Ovary (tissue), 9 donors: ENCODE measurements around the gene MYO9B. TPM values are rescaled to one million over a fixed set of nuclear protein-coding genes. Genes with fewer than 3 reads are reported as not detected.

ENCODE experiments used
- DNase-seq, 5 donors: peaks; one replicate each; pipeline ENCODE4 v3.0.0-alpha.2; 2019 to 2020
- H3K27ac ChIP-seq, 2 donors: fragments of 200-600 bp; one replicate each; pipeline versions ENCODE4 v1.5.1 to v1.8.0; 2019 to 2022
- H3K27me3 ChIP-seq: fragments of 200-600 bp; one replicate; pipeline ENCODE4 v1.8.0; 2022
- H3K36me3 ChIP-seq: fragments of 200-600 bp; sonication (generic); one replicate; pipeline ENCODE4 v1.5.1; 2019
- H3K4me1 ChIP-seq: one replicate; pipeline ENCODE4 v1.8.1; 2013; ENCODE audit warnings: mild to moderate bottlenecking, moderate library complexity; ENCODE audit not compliant: insufficient read depth
- H3K4me3 ChIP-seq: fragments of 200-600 bp; sonication (generic); one replicate; pipeline ENCODE4 v1.5.1; 2017
- H3K9me3 ChIP-seq, 2 donors: fragments of 200-600 bp in 1 of 2; sonication (generic) in 1 of 2; one replicate each; pipeline versions ENCODE4 v1.5.1 to v1.8.1; 2013 to 2019; ENCODE audit warnings: mild to moderate bottlenecking in 1 of 2, moderate library complexity in 1 of 2
- CTCF ChIP-seq, 3 donors: fragments of 450-650 bp in 2 of 3; fragments of 200-600 bp in 1 of 3; IDR thresholded peaks; one replicate each; pipeline versions ENCODE4 v1.5.1 to v1.8.0; 2016 to 2022; ENCODE audit warnings: antibody characterized with exemption in 3 of 3, mild to moderate bottlenecking in 1 of 3
- EP300 ChIP-seq: sonication (generic); formaldehyde crosslinking; IDR thresholded peaks from one replicate; pipeline ENCODE4 v1.6.1; 2017; ENCODE audit warnings: antibody characterized with exemption
- POLR2A ChIP-seq: fragments of 450-650 bp; IDR thresholded peaks from one replicate; pipeline ENCODE4 v1.6.1; 2017; ENCODE audit warnings: antibody characterized with exemption, mild to moderate bottlenecking, moderate library complexity
- WGBS, 3 donors: extraction: QIAGEN DNeasy Blood & Tissue Kit in 1 of 3; methylation state at CpG; one replicate each; pipeline versions ENCODE4 v1.1.5 to v1.1.7; 2013 to 2017; 5-methylcytosine and 5-hydroxymethylcytosine counted together
- intact Hi-C, 4 donors: fragments of 100-400 bp; cut with DNase I; formaldehyde crosslinking; loops; one replicate each; pipeline versions ENCODE4 v1.11.0 to v1.15.1; 2022 to 2023
- polyA plus RNA-seq, 2 donors: library from polyadenylated mRNA; stranded (reverse); fragments of 200-250 nt in 1 of 2; fragments of 350-450 nt in 1 of 2; fragmentation: Illumina TruSeq in 1 of 2; extraction: RNeasy Lipid Tissue Mini Kit (QIAGEN cat#74804) in 1 of 2; gene quantifications; one replicate each; pipeline ENCODE4 v1.2.3, GENCODE V29; 2013 to 2014
- total RNA-seq, 7 donors: library from RNA; depleted of rRNA in 2 of 7; stranded (reverse); fragments of >200 nt in 2 of 7; fragmentation: NEBNext Ultra II Directional in 3 of 7; extraction: Animal tissue kit (Norgen Biotek cat#: 25700) in 3 of 7; gene quantifications; one replicate each; pipeline versions ENCODE4 v1.1.0 to v1.2.4, GENCODE V29; 2016 to 2023
- donor health status: DM: no; HTN: no; CAD: no; lungs with moderate emphysema.
- donor health status: DM: no; HTN: no; CAD: no.
- donor health status: Bipolar disorder and iron deficiency.
- donor health status: DM: yes; HTN: yes; CAD: no.
- donor health status: DM: no; HTN: no; CAD: no.
- donor health status: DM: yes; HTN: yes; CAD: no.

The MYO9B gene
- total and polyA plus RNA-seq, 9 donors, result 17.9 to 56.3 (median 34.1) TPM

GRCh38 chr19:17125728-17126677 lies 50.4 kb downstream of the MYO9B start:
- Histone ChIP-seq H3K27me3 (no peaks in the 10 kb centered on the region), H3K4me1 (no peaks in the 10 kb centered on the region), H3K27ac (no peak overlapping the region), H3K4me3 (no peak overlapping the region), H3K36me3 (no peaks in the 10 kb centered on the region), H3K9me3 (no peaks in the 10 kb centered on the region)
- WGBS, 3 donors, result 73 to 82% (median 79%) methylated on average over 23 of the region's 23 CpGs
- TF ChIP-seq EP300 (no peak), POLR2A (no peak), CTCF (IDR thresholded peaks at IDR 0.05) (no peak)
- intact Hi-C loops, result no loop called here
- DNase-seq, result no peak

- no peaks in the 10 kb centered on the region for H3K4me1 ChIP-seq
- DNase-seq, result no peak
- H3K27ac ChIP-seq, result no peak overlapping the region
- intact Hi-C loops, result no loop called here
- no peak for TF ChIP-seq POLR2A
- TF ChIP-seq EP300, result no peak
- no peak for TF ChIP-seq CTCF (IDR thresholded peaks at IDR 0.05)
- no peak overlapping the region for H3K4me3 ChIP-seq
- H3K36me3 ChIP-seq, result no peaks in the 10 kb centered on the region
- no peaks in the 10 kb centered on the region for H3K27me3 ChIP-seq
- 96 to 99% (median 96%) methylated on average over 6 of the region's 6 CpGs for WGBS, 3 donors
- no peaks in the 10 kb centered on the region for H3K9me3 ChIP-seq
These were observed 52.1 kb downstream of the MYO9B start for GRCh38 chr19:17127671-17128070.

GRCh38 chr19:17128403-17128802 lies 52.8 kb downstream of the MYO9B start:
- no peak for DNase-seq
- Histone ChIP-seq H3K27me3 (no peaks in the 10 kb centered on the region), H3K9me3 (no peaks in the 10 kb centered on the region), H3K36me3 (no peaks in the 10 kb centered on the region), H3K4me1 (no peaks in the 10 kb centered on the region), H3K4me3 (no peak overlapping the region), H3K27ac (no peak overlapping the region)
- TF ChIP-seq EP300 (no peak), CTCF (IDR thresholded peaks at IDR 0.05) (no peak), POLR2A (no peak)
- intact Hi-C loops, result no loop called here
- 95 to 97% (median 97%) methylated on average over 12 of the region's 12 CpGs for WGBS, 3 donors

- H3K4me1 ChIP-seq, result no peaks in the 10 kb centered on the region
- WGBS, 3 donors, result 85 to 87% (median 86%) methylated on average over 9 of the region's 9 CpGs
- no peaks in the 10 kb centered on the region for H3K36me3 ChIP-seq
- DNase-seq, result no peak
- H3K27ac ChIP-seq, result no peak overlapping the region
- intact Hi-C loops, result no loop called here
- no peak overlapping the region for H3K4me3 ChIP-seq
- H3K9me3 ChIP-seq, result no peaks in the 10 kb centered on the region
- TF ChIP-seq CTCF (IDR thresholded peaks at IDR 0.05) (no peak), POLR2A (no peak), EP300 (no peak)
- no peaks in the 10 kb centered on the region for H3K27me3 ChIP-seq
These were observed 53.2 kb downstream of the MYO9B start for GRCh38 chr19:17128820-17129219.
